IPS-18a (cell line): ENCODE data around the gene DENND2C.

Experiments
- H3K27ac ChIP-seq: one replicate; pipeline ENCODE4 v1.5.1; 2013; ENCODE audit warnings: low read length
- H3K27me3 ChIP-seq: one replicate; pipeline ENCODE4 v1.6.1; 2013; ENCODE audit warnings: mild to moderate bottlenecking, low read length; ENCODE audit not compliant: control insufficient read depth, insufficient read depth
- H3K36me3 ChIP-seq: one replicate; pipeline ENCODE4 v1.6.1; 2013; ENCODE audit warnings: low read depth, low read length; ENCODE audit not compliant: control insufficient read depth
- H3K4me1 ChIP-seq: one replicate; pipeline ENCODE4 v1.6.1; 2013; ENCODE audit warnings: low read depth, low read length; ENCODE audit not compliant: control insufficient read depth
- H3K4me3 ChIP-seq: one replicate; pipeline ENCODE4 v1.5.1; 2013; ENCODE audit warnings: low read length
- H3K9ac ChIP-seq: one replicate; pipeline ENCODE4 v1.6.1; 2013; ENCODE audit warnings: mild to moderate bottlenecking, low read length, moderate library complexity
- H3K9me3 ChIP-seq: one replicate; pipeline ENCODE4 v1.6.1; 2013; ENCODE audit warnings: low read depth, low read length; ENCODE audit not compliant: control insufficient read depth

The DENND2C gene

DNA sequence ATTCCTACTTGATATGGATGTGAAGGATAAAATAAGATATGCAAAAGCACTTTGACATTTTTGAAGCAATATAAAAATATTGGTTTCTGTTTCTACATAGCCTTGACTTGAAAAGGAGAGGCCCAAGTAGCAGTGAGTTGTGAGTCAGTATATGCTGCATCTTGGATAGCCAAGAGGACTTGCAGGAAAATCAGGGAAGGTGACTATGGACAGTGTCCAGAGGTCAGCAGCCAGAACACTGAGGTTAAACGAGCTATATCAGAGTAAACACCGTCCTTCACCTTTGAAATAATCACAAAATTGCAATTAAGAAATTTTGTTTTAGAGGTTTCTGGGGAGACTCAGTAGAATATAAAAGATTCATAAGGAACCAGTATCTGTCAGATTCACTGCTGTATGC is 32.1 kb upstream of the DENND2C start:
- no peak overlapping the region for H3K27ac ChIP-seq
- no peaks in the 10 kb centered on the region for H3K27me3 ChIP-seq
- no peaks in the 10 kb centered on the region for H3K9me3 ChIP-seq
- H3K4me3 ChIP-seq, result no peak overlapping the region
- H3K9ac ChIP-seq, result no peak overlapping the region
- H3K36me3 ChIP-seq, result peaks cover 8% of the 10 kb centered on the region
- H3K4me1 ChIP-seq, result no peaks in the 10 kb centered on the region

DNA sequence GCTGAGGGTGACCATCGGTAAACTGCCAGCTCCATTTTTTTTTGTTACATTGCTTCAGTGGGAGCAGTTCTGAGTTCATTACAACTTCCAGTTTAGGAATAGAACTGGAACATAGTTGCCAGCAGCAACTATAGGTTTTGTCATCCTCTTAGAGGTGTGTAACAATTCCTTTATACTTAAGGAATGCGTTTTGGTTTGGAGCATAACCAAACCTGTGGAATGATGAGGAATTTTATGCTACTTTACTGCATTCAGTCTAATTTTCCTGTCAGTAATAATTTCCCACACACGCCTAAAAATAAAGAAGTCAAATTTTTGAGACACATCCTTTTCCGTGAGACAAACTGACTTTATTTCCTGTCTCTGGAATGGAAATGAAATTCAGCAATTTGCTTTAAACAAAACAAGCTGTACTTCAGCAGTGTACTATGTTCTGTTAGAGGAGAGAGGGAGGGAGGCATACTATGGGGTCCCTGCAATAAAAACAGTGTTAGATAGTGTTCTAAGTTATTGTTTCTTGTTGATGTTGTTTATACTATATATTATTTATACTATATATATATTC is 30.3 kb upstream of the DENND2C start:
- no peak overlapping the region for H3K27ac ChIP-seq
- H3K4me3 ChIP-seq, result no peak overlapping the region
- H3K9ac ChIP-seq, result no peak overlapping the region
- H3K4me1 ChIP-seq, result no peaks in the 10 kb centered on the region
- no peaks in the 10 kb centered on the region for H3K9me3 ChIP-seq
- H3K27me3 ChIP-seq, result no peaks in the 10 kb centered on the region
- H3K36me3 ChIP-seq, result no peaks in the 10 kb centered on the region

DNA sequence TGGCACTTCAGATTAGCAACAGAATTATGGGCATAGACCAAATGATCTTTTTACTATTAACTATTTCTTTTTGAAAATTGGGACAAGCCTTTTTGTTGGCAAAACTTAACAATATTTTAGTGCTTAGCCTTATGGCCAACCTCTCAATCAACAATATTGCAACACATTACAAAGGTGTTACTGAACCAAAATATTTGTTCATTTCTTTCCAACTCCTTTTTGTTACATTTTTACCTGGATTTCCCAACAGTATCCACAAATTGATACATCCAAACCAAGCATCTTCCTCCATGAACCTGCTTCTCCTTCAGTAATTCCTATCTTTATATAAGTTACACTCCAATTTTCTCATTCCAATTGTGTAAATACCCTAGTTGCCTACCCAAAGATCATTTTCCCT is 27.0 kb upstream of the DENND2C start:
- Histone ChIP-seq H3K27ac (no peak overlapping the region), H3K36me3 (no peaks in the 10 kb centered on the region), H3K27me3 (no peaks in the 10 kb centered on the region), H3K9ac (no peak overlapping the region), H3K4me1 (no peaks in the 10 kb centered on the region), H3K9me3 (no peaks in the 10 kb centered on the region), H3K4me3 (no peak overlapping the region)

DNA sequence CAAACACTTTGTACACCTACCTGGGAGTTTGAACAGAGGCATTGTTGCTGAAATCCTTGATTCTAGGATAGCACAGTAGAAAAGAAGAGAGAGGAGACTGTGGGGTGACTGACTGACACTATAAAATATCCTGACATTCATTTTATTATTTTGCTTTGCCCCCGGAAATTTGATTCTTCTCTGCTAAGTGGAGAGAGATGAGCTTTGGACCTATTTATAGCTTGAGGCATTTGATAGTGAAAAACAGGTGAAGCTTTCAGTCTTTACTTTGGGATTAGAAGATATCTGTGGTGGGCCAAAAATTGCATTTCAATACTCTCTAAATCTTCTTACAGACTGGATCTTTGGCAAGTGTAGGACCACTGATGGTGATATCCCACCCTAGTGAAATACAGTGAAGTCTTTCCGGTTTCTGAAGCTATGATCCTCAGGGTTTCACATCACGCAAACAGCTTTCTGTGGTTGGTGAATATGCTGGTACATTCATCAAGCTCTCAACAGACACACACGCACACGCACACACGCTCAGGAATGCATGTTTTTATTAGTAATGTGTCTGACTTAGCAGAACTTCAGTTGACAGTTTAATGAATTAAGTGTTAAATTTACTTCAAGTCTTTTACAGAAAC is 25.7 kb upstream of the DENND2C start, which contains the start of gene AMPD1:
TSS of gene AMPD1 (minus strand) at position 117 of the 629 bp plus-strand sequence. CDS start at position 42, 75 bp downstream.
- Histone ChIP-seq H3K27ac (no peak within 1 kb of the TSS), H3K9ac (no peak within 1 kb of the TSS), H3K36me3 (no peaks in the 10 kb centered on the region)

DNA sequence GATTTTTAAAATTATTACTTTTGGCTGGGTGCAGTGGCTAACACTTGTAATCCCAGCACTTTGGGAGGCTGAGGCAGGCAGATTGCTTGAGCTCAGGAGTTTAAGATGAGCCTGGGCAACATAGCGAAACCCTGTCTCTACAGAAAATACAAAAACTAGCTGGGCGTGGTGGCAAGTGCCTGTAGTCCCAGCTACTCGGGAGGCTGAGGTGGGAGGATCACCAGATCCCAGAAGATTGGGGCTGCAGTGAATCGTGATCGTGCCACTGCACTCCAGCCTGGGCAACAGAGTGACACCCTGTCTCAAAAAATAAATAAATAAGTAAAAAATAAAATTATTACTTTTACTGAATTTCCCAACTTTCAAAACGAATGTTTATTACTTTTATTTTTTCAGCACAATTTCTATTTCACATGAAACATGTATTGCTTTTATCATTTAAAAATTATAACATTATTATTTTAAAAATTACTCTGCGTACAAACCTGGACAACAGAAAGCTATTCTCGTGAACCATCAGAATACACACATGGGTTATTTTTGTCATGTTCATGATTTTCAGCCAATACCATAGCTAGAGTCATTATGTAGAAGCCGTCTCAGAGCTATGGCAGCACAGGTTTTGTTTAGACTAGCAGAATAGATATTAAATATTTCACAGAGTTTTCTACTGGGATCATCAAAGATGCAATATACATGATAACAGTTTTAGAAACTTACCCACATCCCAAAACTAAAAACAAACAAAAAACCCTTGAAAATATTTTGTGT is 24.9 kb upstream of the DENND2C start:
- Histone ChIP-seq H3K9me3 (no peaks in the 10 kb centered on the region), H3K9ac (no peak overlapping the region), H3K36me3 (no peaks in the 10 kb centered on the region), H3K4me3 (no peak overlapping the region), H3K4me1 (no peaks in the 10 kb centered on the region), H3K27me3 (no peaks in the 10 kb centered on the region), H3K27ac (no peak overlapping the region)

More for the DNA sequence above, 25.7 kb upstream of the DENND2C start, which contains the start of gene AMPD1:
- Histone ChIP-seq H3K9me3 (no peaks in the 10 kb centered on the region), H3K4me3 (no peak within 1 kb of the TSS), H3K4me1 (no peaks in the 10 kb centered on the region), H3K27me3 (no peaks in the 10 kb centered on the region)

DNA sequence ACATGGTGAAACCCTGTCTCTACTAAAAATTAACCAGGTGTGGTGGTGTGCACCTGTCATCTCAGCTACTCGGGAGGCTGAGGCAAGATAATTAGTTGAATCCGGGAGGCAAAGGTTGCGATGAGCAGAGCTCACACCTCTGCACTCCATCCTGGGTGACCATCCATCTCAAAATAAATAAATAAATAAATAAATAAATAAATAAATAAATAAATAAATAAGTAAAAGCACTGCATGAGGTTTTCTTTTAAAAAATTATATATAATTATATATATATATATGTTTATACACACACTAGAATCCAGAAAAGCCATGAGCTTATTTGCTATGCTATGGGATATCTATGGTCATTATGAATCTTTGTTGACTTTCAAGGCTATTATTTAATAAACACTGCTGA is 23.1 kb upstream of the DENND2C start:
- no peaks in the 10 kb centered on the region for H3K27me3 ChIP-seq
- no peaks in the 10 kb centered on the region for H3K36me3 ChIP-seq
- no peak overlapping the region for H3K9ac ChIP-seq
- no peaks in the 10 kb centered on the region for H3K4me1 ChIP-seq
- no peak overlapping the region for H3K27ac ChIP-seq
- no peak overlapping the region for H3K4me3 ChIP-seq
- H3K9me3 ChIP-seq, result no peaks in the 10 kb centered on the region

DNA sequence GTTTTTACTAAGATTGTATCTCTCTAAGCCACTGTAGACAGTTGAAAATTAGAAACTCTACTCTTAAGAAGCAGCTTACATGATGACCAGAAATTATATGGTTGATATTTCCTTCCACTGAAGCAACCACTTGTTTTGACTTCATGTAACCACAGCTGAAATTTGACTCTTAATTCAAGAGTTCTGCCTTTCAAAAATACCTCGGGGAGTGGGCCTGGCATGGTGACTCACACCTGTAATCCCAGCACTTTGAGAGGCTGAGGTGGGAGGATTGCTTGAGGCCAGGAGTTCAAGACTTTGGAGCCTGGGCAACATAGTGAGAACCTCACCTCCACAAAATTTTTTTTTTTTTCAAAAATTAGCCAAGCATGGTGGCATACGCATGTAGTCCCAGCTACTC is 21.2 kb upstream of the DENND2C start:
- no peaks in the 10 kb centered on the region for H3K36me3 ChIP-seq
- no peaks in the 10 kb centered on the region for H3K4me1 ChIP-seq
- no peak overlapping the region for H3K4me3 ChIP-seq
- no peak overlapping the region for H3K27ac ChIP-seq
- no peaks in the 10 kb centered on the region for H3K9me3 ChIP-seq
- no peak overlapping the region for H3K9ac ChIP-seq
- no peaks in the 10 kb centered on the region for H3K27me3 ChIP-seq

DNA sequence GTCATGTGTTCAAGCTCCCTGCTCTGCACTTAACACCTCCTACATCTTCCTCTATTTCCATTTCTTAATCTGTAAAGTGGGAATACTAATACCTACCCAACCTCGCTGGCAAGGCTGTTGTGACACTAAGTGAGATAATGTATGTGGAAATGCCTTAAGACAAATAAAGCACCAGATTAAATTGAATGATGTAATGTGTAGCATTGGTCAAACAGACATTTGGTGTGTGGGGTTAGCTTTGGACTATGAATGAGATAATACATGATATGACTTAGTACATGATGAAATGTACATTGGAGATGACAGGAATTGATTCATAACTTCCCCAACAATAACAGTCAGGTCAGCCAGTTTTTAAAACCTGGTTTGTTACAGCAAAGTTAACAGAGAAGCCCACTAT is 20.3 kb upstream of the DENND2C start:
- H3K4me1 ChIP-seq, result no peaks in the 10 kb centered on the region
- H3K9me3 ChIP-seq, result no peaks in the 10 kb centered on the region
- no peaks in the 10 kb centered on the region for H3K36me3 ChIP-seq
- H3K27me3 ChIP-seq, result no peaks in the 10 kb centered on the region
- no peak overlapping the region for H3K27ac ChIP-seq
- no peak overlapping the region for H3K4me3 ChIP-seq
- H3K9ac ChIP-seq, result no peak overlapping the region

DNA sequence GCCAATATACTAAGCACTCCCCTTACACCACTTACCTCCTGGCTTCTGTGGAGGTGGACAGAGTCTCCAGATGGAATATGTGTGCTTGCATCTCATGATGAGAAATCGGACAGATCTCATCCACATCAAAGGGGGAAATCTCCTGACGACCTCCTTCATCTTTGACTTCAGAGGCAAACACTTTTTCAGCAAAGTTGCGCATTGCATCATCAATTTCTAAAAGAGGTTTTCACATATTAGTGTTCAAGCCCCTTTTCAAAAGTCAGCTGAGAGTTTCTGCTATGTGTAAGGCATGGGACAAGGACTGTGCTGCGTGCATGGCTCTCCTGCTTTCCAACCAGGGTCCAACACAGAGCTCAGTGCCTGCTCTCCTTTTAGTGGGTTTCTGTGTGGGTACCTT is 18.7 kb upstream of the DENND2C start:
- Histone ChIP-seq H3K4me1 (no peaks in the 10 kb centered on the region), H3K4me3 (no peak overlapping the region), H3K9me3 (no peaks in the 10 kb centered on the region), H3K27ac (no peak overlapping the region), H3K9ac (no peak overlapping the region), H3K36me3 (no peaks in the 10 kb centered on the region), H3K27me3 (no peaks in the 10 kb centered on the region)

DNA sequence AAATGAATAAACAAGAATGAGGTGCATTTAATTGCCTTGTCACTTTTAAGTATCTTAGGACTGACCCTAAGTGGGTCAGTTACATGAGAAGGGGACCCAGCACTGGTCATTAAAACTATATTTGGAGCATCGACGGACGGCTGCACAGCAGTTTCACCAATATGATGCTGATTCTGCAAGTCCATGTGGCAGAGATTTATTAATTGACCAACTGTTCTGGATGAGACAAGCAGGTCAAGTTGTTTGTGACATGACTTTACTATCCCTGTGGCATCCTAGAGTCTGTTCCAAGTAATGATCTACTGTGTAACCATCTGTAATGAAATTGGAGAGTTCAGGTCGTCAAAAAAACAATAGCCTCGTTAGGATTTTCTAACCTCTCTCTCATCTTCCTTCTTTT is 16.0 kb upstream of the DENND2C start:
- Histone ChIP-seq H3K4me1 (no peaks in the 10 kb centered on the region), H3K9ac (no peak overlapping the region), H3K27me3 (no peaks in the 10 kb centered on the region), H3K36me3 (no peaks in the 10 kb centered on the region), H3K27ac (no peak overlapping the region), H3K9me3 (no peaks in the 10 kb centered on the region), H3K4me3 (no peak overlapping the region)

DNA sequence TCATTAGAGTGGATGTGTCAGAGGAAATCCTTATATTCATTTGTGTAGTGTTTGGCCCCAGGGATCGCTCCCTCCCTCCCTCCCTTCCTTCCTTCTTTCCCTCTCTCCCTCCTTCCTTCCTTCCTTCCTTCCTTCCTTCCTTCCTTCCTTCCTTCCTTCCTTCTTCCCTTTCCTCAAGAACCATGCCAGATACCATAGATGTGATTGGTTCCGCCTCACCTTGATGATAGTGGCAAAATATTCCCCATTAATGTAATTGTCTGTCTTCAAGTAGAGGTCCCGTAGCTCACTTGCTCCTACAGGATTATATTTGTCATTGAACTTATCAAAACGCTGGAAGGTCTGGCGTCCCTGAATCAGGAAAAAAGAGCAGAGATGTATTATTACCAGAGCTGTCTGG is 7.8 kb upstream of the DENND2C start:
- H3K36me3 ChIP-seq, result no peaks in the 10 kb centered on the region
- no peak overlapping the region for H3K9ac ChIP-seq
- no peak overlapping the region for H3K4me3 ChIP-seq
- no peak overlapping the region for H3K27ac ChIP-seq
- H3K4me1 ChIP-seq, result no peaks in the 10 kb centered on the region
- no peaks in the 10 kb centered on the region for H3K9me3 ChIP-seq
- H3K27me3 ChIP-seq, result peaks cover 4% of the 10 kb centered on the region

DNA sequence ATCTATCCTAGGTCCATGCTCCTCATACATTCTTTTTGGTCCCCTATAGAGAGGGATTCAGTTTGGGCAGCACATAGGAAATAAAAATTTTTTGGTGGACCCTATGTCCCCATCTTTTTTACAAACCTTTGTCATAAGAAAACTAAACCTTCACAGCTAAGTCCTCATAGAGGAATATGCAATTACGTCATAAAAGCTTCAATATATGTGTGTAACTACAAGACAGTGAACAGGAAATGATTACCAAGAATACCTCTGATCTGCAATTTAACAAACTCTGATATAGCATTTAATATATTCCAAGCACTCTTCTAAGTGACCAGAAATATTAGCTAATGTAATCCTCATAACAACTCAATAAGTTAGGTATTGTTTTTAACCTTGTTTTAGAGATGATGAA is 6.3 kb upstream of the DENND2C start:
- Histone ChIP-seq H3K36me3 (no peaks in the 10 kb centered on the region), H3K9ac (no peak overlapping the region), H3K4me3 (no peak overlapping the region), H3K27ac (no peak overlapping the region), H3K4me1 (no peaks in the 10 kb centered on the region), H3K27me3 (peaks cover 10% of the 10 kb centered on the region), H3K9me3 (no peaks in the 10 kb centered on the region)
